Transverse colon (tissue), 4 donors: ENCODE data around the gene SF3B6. TPM values are rescaled to one million over a fixed set of nuclear protein-coding genes. Genes with fewer than 3 reads are reported as not detected.

ENCODE experiments used
- DNase-seq: peaks from one replicate; pipeline ENCODE4 v3.0.0-alpha.2; 2019
- H3K27ac ChIP-seq, 4 donors: fragments of 200-600 bp; sonication (generic); 2 replicates each; pipeline ENCODE4 v1.5.1; 2016 to 2018; ENCODE audit warnings: inconsistent platforms in 4 of 4
- H3K27me3 ChIP-seq: fragments of 200-600 bp; sonication (generic); 2 replicates; pipeline ENCODE4 v1.5.1; 2017; ENCODE audit warnings: inconsistent platforms
- H3K36me3 ChIP-seq, 4 donors: fragments of 200-600 bp; sonication (generic); 2 replicates each; pipeline ENCODE4 v1.5.1; 2017 to 2019; ENCODE audit warnings: inconsistent platforms in 4 of 4
- H3K4me1 ChIP-seq, 4 donors: fragments of 200-600 bp; sonication (generic); 2 replicates each; pipeline ENCODE4 v1.5.1; 2017 to 2020; ENCODE audit warnings: inconsistent platforms in 4 of 4
- H3K4me3 ChIP-seq, 4 donors: fragments of 200-600 bp; sonication (generic); 1 replicate in 1 of 4; 2 replicates in 3 of 4; pipeline versions ENCODE4 v1.5.1 to v1.6.1; 2017 to 2019; ENCODE audit warnings: inconsistent platforms in 4 of 4
- H3K9me3 ChIP-seq, 2 donors: fragments of 200-600 bp; sonication (generic); 2 replicates each; pipeline ENCODE4 v1.5.1; 2017 to 2019; ENCODE audit warnings: inconsistent platforms in 2 of 2
- CTCF ChIP-seq, 5 experiments: fragments of 200-600 bp in 3 of 5; fragments of 450-650 bp in 2 of 5; sonication (generic) in 3 of 5; IDR thresholded peaks; 1 replicate in 2 of 5; 2 replicates in 3 of 5; pipeline ENCODE4 v1.5.1; 2016 to 2017; ENCODE audit warnings: antibody characterized with exemption in 5 of 5, inconsistent platforms in 3 of 5, mild to moderate bottlenecking in 2 of 5, moderate library complexity in 1 of 5
- EP300 ChIP-seq: sonication (generic); formaldehyde crosslinking; IDR thresholded peaks from one replicate; pipeline ENCODE4 v1.6.1; 2017; ENCODE audit warnings: antibody characterized with exemption, low read depth
- POLR2A ChIP-seq: fragments of 450-650 bp; IDR thresholded peaks from one replicate; pipeline ENCODE4 v1.6.1; 2016; ENCODE audit warnings: antibody characterized with exemption, mild to moderate bottlenecking, moderate library complexity
- POLR2AphosphoS5 ChIP-seq, 3 donors: sonication (generic); formaldehyde crosslinking; IDR thresholded peaks; one replicate each; pipeline ENCODE4 v1.6.1; 2016; ENCODE audit warnings: antibody characterized with exemption in 3 of 3
- WGBS, 2 donors: methylation state at CpG; one replicate each; pipeline ENCODE4 v1.1.5; 2018; ENCODE audit warnings: low coverage in 1 of 2; 5-methylcytosine and 5-hydroxymethylcytosine counted together
- in situ Hi-C, 4 donors: fragments of 200-750 bp; cut with MboI; loops; one replicate each; pipeline versions ENCODE4 v1.15.0 to v1.15.1; 2017; ENCODE audit warnings: low sequenced_read_pairs in 3 of 4, low pct_ligation_motif_present in 1 of 4, low pct_unique_long_range_greater_than_20kb in 1 of 4
- intact Hi-C: fragments of 100-400 bp; cut with DNase I; formaldehyde crosslinking; loops from one replicate; pipeline ENCODE4 v1.15.1; 2023; ENCODE audit warnings: low total_unique reads
- small RNA-seq, 4 donors: library from RNA; depleted of rRNA; stranded (forward); fragments of <200 nt; gene quantifications; one replicate each; pipeline ENCODE3, GENCODE V24; 2016
- total RNA-seq, 4 donors: library from RNA; depleted of rRNA; stranded (reverse); fragments of >200 nt; gene quantifications; one replicate each; pipeline ENCODE4 v1.1.0, GENCODE V29; 2016

SF3B6 gene
- total RNA-seq, 4 donors from 2014 or later: 17.3 to 104 (median 93.2) TPM

DNA sequence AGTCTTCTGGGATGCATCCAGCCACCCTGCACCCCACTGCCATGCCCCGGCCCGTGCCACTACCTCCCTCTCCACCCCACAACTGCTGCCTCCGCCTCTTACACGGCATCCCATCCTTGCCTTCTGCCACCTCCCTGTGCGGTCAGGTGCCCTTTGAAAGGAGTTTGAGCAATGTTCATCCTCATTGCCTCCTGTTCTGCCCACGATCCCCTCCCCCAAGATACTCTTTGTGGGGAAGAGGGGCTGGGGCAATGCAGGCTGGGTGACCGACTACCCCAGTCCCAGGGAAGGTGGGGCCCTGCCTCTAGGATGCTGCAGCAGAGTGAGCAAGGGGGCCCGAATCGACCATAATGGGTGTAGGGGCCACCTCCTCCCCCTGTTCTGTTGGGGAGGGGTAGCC is 57.9 kb downstream of the SF3B6 start:
- DNase-seq: no peak
- intact Hi-C loops: no loop called here
- in situ Hi-C loops: no loop called here
- no peak for TF ChIP-seq POLR2A
- no peak for TF ChIP-seq POLR2AphosphoS5 (IDR thresholded peaks at IDR 0.05)
- TF ChIP-seq CTCF (IDR thresholded peaks at IDR 0.05): no peak
- no peak for TF ChIP-seq EP300
- Histone ChIP-seq H3K9me3 (no peaks in the 10 kb centered on the region), H3K27ac (no peak overlapping the region), H3K4me3 (no peak overlapping the region), H3K4me1 (no peaks in the 10 kb centered on the region), H3K36me3 (no peaks in the 10 kb centered on the region), H3K27me3 (no peaks in the 10 kb centered on the region)
- WGBS, 2 donors: 87 to 93% methylated on average over 3 to 9 of the region's 9 CpGs

- Histone ChIP-seq H3K4me3 (no peak overlapping the region), H3K4me1 (no peaks in the 10 kb centered on the region), H3K36me3 (no peaks in the 10 kb centered on the region), H3K9me3 (no peaks in the 10 kb centered on the region), H3K27ac (no peak overlapping the region), H3K27me3 (peaks cover 2% of the 10 kb centered on the region)
- 79 to 93% methylated on average over 8 of the region's 8 CpGs for WGBS, 2 donors
- intact Hi-C loops (no loop called here), in situ Hi-C loops (no loop called here)
- TF ChIP-seq POLR2AphosphoS5 (IDR thresholded peaks at IDR 0.05): no peak
- no peak for TF ChIP-seq POLR2A
- no peak for TF ChIP-seq EP300
- no peak for TF ChIP-seq CTCF (IDR thresholded peaks at IDR 0.05)
- DNase-seq: no peak
These were observed 58.4 kb downstream of the SF3B6 start for GRCh38 chr2:24017711-24018110.

Small RNAs within 50 kb of the gene (small RNA-seq; reads per million reads assigned to genes)
- gene RNU6-370P: 0 reads per million in 4 donors

Other genes starting within 250 kb of the SF3B6 start
- gene ATAD2B, start 149.2 kb downstream of the SF3B6 start, total RNA-seq: 10 to 100 TPM; 37.1 to 82.7 (median 40.7) TPM
- gene UBXN2A, start 135.9 kb downstream of the SF3B6 start, total RNA-seq: 10 to 100 TPM in 2 of 4 donors, 1 to 10 TPM in 2; 6.4 to 13.7 (median 10.8) TPM
- under 1 TPM in 1 of 4 donors, not detected in 3; 0.16 TPM for gene MFSD2B, start 66.2 kb downstream of the SF3B6 start, total RNA-seq
- gene WDCP, start 28.9 kb downstream of the SF3B6 start, total RNA-seq: 1 to 10 TPM; 1.5 to 4.0 (median 3.0) TPM
- 10 to 100 TPM in 1 of 4 donors, 1 to 10 TPM in 3; 6.0 to 27.3 (median 8.4) TPM for gene FKBP1B, start 26.6 kb downstream of the SF3B6 start, total RNA-seq
- gene TP53I3, start 8.5 kb upstream of the SF3B6 start, total RNA-seq: 100 to 1,000 TPM in 3 of 4 donors, 10 to 100 TPM in 1; 83.2 to 257 (median 128) TPM
- under 1 TPM in 1 of 4 donors, not detected in 3; 0.80 TPM for gene PFN4, start 47.0 kb upstream of the SF3B6 start, total RNA-seq
- 10 to 100 TPM in 1 of 4 donors, 1 to 10 TPM in 2, under 1 TPM in 1; 0.75 to 17.8 (median 3.9) TPM for gene FAM228B, start 47.1 kb upstream of the SF3B6 start, total RNA-seq
- under 1 TPM in 1 of 4 donors, not detected in 3; 0.27 TPM for gene FAM228A, start 98.7 kb upstream of the SF3B6 start, total RNA-seq